Activated CD8-positive, alpha-beta memory T cell treated with anti-CD3 and anti-CD28 coated beads, Interleukin-2, amount 50 U/mL, for 4 hours (primary cell): ENCODE results near the gene DAP.

Source experiments
- DNase-seq: peaks from one replicate; pipeline ENCODE4 v3.0.0-alpha.2; 2020

The DAP gene

DNA sequence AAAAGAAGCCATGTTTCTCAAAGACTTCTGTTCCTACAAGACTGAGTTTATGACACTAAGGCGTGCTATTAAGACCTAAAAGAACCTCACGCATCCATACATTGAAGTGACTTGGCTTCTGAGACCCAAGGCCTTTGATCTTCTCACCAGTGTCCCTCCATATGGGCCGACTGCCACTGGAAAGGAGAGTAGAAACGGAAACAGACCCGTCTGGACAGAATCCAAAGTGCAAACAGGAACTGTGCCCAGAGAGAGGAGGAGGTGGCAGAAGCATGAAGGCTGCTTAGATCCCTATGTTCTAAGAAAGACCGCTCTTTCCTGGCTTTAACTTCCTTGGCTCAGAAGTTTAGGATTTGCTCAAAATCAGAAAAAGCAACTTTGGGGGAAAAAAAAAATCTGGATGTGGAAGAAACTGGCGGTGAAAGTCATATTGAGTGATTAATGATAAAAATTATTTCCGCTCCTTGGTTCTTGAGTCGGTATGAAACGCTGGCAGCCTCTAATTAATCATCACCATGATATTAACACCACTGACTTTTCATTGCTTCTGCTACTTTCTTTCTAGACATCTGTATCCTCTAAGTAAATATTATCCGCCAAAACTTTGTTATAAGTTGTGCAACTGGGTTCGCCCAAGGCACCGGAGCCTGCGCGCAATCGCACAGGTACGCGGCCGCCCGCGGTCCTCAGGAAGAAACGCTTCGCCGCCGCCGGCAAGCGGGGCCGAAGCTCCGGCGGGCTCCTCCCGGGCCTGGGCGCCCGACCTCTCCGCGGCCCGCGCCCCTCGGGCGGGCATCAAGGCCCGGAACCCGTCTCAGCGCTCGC is 726 bp downstream of the DAP start:
- DNase-seq: no peak

DNA sequence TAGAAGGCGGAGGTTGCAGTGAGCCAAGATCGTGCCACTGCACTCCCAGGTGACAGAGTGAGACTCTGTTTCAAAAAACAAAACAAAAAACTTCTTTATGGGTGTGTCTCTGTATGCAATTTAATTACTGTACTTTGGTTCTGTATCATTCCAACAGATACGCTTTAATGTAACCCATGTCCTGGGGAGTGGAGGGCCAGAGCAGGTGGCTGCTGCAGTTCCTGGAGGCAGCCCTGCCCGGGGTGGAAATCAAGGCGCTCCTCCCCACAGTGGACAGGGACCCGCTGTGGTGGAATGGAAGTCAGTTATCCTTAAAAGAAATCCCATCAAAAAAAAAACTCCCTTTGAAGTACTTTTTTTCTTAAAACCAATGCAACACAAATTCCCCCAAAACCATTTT is 1.9 kb downstream of the DAP start:
- no peak for DNase-seq

DNA sequence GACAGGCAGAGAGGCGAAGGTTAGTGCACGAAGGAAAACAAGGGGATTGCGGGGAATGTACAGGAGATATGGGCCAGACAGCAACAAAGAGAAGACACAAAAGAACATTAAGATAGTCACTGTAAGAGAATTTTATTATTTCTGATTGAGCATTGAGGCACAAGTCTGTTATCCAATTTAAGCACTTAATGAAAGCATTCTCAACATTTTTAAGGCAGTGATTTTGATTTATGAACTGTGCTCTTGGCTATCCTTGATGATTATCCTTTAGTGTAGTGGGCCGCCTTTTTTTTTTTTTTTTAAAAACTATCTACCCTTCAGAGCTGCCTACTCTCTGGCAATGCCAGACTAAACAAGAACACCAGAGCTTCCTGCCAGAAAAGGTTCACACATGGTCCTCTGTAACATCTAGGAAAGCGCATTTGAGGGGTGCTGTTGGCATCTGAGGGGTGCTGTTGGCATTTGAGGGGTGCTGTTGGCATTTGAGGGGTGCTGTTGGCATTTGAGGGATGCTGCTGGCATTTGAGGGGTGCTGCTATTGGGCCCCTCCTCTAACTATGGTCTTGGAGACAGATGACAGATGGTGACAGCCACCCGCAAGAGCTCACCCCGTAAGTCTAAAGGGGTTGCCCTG is 3.0 kb downstream of the DAP start:
- no peak for DNase-seq

DNA sequence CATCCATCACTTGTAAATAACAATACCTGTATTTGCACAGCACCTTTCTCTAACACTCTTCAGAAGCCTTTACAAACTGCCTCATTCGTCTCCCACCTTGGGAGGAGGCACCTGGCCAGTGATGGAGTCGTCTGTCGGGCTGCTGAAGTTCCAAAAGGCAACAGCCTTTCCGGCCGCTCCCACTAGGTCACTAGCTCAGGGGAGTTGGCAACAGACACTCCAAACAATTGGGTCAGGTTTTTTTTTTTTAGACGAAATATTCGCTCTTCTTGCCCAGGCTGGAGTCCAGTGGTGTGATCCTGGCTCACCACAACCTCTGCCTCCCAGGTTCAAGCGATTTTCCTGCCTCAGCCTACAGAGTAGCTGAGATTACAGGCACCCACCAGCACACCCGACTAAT is 4.0 kb downstream of the DAP start:
- DNase-seq: no peak

DNA sequence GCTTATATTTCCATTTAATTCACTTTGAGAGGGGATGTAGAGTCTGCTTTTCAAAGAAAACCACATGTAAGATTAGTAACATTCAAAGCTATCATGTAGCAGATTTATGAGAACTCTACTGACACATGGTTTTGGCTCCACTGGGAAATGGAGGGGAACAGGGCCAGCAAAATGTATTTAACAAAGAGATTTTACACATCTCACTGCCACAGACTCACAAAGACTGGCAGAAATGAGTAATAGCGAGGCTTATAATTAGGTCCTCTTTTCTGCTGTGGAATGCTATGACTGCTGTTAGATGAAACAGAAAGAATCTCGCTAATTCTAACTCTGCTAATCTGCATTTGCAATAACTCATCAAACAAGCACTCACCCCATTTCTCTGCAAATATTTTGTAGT is 4.5 kb downstream of the DAP start:
- DNase-seq: no peak

DNA sequence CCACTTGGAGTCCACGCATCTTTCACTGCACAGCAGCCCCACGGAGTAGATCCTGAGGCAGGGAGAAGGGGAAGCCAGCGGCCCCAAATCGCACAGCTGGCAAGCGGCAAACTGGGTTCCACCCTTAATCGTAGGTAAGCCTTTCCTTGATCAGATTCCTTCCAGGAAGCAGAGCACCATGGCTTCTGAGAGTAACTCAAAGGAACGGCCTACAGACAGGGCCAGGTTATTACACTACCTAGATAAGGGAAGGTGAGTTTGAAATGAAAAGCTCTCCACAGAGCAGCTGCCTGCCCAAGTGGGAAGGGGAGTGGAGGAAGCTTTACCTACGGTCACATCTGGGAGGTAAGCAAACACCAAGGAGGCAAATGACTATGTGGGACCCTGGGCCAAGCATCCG is 7.9 kb downstream of the DAP start:
- DNase-seq: no peak

DNA sequence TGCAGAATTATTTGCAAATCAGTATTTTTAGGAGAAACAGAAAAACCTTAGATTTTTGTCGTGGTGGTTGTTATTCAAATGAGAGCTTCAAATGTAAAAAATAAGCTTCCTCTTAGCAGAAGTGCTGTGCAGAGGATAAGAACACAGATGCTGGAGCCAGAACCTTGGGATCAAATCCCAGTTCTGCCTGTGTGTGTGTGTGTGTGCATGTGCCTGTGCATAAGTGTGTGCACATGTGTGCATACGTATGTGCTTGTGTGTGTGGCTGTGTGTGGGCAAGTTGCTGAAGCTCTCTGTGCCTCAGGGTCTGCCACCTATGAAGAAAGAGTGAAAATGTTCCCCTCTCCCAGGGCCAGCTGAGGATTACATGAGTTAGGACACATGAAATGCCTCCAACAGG is 8.6 kb downstream of the DAP start:
- DNase-seq: no peak

DNA sequence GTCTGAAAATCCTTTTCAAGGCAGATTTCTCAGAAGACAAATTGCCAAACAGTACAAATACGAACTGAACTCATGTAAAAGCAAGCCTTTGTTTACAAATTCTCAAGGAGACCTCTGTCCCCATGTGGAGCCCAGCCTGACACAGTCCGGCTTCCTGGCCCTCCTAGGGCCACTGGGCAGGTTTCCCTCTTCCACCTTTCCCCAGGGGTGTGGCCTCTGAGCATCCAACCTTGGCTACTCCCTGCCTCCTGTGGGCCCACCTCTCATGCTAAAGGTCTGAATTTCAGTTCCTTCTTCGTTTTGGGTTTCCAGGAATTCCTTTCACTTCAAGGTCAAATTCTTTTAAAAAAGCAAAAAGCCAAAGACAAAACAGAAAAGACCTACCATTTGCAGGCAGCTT is 10.1 kb downstream of the DAP start:
- DNase-seq: no peak

DNA sequence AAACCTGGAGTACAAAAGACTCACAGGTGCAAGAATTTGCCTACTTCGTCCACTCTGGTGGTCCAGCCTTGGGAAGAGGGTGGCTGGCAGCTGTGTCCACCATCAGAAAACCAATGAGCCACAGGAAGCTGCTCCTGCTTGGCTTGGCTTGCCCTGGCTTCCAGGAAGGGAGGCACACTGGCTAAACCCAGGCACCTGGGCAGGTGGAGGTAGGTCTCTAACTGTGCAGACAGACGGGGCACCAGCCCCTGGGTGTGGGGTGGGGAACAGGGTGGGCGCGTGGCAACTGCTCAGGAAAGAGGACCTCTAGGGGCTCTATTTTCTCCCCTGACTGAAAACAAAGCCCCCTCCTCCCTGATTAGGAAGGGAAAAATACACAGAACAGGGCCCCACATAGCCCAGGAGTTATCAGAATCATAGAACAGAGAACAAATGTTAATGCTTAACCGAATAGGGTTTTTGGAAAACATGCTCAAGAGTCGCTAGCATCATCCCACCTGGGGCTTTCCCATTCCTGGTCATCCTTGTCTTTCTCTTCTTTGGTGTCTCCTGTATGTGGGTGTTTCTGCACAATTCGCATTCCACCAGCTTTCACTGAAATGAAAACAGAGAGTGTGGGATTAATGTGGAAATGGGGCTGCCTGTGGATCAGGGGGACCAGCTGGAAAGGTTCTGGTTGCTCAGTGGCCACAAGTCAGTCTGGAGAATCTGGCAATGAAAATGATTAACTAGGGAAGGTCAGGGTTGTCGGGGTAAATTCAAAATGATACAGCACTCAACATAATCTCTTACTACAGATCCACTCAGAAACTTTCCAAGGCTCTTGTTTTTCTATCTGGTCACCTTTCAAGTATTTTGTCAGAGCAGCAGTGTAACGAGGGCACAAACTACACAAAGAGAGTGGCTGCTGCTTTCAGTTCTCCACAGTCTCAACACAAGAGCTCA is 13.1 kb downstream of the DAP start:
- DNase-seq: no peak

DNA sequence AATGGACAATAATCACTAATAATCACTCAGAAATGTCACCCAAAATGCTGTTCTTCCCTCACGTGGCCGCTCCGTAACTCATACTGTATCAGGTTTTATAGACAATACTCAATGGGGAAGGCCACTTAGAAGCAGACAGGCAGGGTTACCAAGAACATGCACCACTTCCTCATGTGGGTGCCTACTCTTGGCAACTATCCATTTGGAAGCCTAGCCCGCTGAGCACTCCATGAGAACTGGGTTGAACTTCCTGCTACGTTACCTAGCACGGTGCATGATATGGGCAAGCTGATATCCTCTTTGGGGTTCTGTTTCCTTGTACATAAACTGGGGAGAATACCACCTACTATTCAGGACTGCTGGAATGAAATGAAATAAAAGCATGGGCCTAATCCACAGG is 14.3 kb downstream of the DAP start:
- no peak for DNase-seq

DNA sequence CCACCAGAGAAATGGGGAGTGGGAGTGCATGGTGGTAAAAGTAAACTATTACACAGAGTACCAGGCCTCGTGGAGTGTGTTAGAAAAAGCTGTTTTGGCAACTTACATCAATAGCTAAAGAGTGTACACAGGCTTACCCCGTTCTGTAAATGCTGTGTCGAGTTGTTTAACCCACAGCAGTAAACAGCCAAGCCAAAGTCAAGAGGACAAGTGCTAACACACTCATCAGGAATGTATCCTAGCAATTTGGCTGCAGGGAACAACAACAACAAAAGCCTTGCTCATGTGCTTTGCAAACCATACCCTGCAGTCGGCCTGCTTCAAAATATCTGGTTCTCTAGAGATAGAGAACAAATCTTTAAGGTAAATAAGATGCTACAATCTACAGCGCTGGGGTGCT is 15.9 kb downstream of the DAP start:
- no peak for DNase-seq

DNA sequence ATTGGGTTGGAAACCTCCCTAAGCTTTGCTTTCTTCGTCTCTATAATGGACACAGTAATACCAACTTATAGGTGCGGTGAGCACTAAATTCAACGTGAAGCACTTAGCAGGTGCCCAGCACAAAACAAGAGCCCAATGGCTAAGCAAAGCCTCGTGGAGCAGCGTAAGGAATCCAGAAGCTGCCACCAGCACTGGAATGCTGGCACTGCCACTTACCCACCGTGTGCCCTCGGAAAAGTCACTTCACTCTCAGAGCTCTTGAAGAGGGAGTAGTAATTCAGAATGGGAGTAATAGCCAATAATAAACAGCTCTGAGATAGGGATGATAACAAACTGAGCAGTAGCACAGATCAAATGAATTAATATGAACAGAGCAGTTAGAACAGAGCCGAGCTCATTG is 16.4 kb downstream of the DAP start:
- no peak for DNase-seq

DNA sequence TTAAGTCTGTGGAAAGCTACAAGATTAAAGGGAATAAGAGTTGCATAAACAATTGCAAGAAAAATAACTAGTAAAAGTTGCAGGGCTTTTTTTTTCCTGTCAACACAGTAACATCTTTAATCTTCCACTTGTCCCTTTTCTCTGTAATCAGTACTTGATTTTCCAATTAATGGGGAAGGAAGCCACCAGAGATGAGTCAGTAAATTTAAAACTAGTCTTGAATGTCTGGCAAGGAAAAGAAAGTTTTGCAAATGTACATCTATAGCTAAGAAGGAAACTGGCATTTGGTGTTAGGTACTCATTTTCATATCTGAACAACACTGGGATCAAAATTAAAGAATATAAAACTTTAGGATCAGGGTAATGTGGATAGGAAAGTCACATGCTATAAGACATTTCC is 17.1 kb downstream of the DAP start:
- DNase-seq: no peak

DNA sequence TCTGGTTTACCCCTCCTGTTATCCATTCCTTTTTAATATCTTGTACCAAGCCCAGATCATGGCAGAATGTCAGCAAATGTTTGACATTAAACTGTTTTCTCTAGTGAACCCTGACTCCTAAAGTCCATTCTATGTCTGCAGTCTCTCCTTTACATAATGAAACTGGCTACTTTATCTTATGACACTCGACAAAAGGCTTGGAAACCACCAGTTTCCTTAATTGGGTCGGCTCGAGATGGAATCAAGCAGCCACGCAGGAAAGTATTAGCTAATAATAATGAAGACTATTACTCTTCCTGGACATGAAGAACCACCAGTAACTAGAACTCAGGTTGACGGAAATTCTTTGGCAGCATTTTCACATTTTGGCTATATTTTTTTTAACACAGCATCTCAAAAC is 17.5 kb downstream of the DAP start:
- DNase-seq: no peak

DNA sequence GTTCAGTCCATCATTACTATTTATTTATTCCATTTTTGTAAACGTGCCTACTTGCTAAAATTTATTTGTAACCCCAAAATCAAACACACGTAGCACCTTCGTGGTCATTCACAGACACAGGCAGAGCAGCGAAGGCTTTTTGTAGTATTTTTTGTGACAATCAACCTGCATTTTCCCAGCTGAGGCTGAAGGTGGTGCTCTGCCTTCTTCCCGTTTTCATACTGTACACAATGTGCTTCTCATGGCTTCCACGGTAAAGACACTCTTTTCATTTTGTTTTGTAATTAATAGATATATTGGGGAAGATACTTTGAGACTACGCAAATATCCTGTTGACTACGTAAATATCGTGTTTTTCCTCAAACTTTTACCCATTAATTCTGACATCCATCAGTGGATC is 19.4 kb downstream of the DAP start:
- DNase-seq: no peak

DNA sequence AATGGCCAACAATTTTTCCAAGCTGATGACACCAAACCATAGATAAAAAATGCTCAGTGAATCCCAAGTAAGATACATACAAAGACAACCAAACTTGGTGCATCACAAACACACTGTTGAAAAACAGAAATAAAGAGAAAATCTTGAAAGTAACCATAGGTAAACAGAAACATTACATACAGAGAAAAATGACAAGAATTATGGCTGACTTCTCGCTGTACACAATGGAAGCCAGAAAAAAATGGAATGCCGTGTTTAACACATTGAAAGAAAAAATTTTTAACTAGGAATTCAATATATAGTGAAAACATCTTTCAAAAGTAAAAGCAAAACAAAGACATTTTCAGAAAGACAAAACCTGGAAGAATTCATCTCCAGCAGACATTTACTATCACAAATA is 20.6 kb downstream of the DAP start:
- DNase-seq: no peak

DNA sequence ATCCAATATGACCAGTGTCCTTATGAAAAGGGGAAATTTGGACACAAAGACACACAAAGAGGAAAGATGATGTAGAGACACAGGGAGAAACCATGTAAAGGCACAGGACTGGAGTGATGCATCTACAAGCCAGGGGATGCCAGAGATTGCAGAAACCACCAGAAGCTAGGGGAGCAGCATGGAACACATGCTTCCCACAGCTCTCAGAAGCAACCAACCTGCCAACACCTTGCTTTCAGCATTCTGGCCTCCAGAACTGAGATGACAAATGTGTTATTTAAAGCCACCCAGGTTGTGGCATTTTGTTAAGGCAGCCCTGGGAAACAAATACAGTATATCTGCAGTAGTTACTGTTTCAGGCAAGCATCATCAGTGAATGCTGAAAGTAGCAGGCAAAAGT is 23.2 kb downstream of the DAP start:
- DNase-seq: no peak

DNA sequence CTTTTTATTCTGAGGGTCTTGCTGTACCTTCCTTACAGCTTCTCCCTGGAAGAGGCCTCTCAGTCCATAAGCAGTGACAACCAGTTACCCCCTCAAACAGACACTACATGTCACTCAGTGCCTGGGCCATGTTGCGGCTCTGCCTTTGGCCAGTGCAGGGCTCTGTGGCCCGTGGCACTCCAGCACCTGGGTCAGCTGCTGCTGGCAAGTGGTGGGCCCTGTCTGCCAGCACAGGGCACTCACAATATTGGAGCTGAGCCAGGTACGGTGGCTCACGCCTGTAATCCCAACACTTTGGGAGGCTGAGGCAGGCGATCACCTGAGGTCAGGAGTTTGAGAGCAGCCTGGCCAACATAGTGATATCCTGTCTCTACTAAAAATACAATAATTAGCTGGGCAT is 24.2 kb downstream of the DAP start:
- DNase-seq: no peak

DNA sequence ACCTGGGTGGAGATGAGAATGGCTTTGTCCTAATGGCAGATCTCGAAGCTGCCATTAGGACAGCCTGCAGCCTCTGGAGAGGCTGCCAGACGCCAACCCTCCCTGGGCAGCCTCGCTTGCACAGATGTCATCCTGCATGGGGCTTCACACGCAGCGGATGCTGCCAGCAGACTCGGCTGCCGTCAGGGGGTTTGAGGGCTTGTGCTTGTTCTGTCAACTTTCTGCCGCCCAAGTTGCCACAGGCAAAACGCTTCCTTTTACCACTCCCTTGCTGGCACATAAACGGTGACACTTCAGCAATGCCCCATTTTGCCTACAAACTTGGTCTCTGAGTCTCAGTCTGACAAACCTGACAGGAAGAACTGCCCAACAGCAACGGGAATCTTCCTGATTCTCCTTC is 24.7 kb downstream of the DAP start:
- DNase-seq: no peak

DNA sequence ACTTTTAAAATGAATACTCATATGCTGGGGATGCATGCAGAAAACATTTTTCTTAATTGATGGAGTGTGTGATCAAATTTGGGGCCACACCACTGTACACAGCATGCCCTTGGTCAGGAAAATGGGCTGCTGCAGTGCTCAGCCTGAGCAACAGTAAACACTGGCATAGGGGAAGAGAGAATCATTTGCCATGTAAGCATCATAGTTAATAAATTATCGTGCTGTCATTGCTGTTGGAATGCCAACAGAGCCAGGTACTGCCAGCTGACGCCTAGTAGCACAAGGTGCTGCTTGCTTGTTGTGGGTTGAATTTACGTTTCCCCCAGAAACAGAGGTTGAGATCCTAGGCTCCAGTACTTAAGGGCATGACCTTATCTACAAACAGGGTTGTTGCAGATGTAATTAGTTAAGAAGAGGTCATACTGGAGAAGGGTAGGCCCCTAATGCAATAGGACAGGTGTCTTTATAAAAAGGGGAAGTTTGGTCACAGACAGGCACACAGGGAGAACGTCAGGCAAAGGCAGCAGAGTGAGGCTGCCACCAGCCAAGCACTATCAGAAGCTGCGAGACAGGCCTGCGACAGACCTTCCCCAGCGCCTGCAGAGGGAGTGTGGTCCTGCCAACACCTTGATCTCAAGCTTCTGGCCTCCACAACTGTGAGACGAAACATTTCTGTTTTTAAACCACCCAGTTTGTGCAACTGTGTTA is 25.3 kb downstream of the DAP start:
- no peak for DNase-seq

DNA sequence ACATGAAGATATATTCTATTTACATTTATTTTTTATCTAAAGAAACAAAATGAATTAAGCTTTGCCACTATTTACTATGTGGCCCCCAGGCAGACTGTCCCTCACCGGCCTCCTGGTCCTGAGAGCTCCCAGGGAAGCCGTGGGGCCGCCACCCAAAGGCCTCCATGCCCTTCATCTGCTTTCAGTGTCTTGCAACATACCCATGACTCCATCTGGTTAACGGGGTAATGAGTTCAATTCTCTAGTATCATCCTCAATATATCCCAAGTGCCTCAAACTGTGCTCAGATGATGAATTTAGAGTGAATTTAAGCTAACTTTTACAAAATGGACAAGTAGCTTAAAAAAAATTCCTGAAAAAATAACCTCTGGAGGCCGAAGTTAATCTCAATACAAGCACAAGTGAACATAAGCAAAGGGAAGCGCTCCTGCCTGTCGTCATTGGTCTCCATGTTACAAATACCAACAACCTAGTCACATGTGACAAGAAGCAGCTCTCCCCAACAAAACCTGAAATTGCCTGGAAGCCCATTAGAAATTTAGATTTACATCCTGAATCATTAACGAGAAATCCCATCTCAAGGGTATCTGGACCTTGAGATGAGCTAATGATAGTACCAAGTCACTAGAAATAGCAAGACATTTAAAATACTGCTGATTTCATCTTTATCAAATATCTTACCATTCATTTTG is 26.1 kb downstream of the DAP start:
- DNase-seq: no peak

DNA sequence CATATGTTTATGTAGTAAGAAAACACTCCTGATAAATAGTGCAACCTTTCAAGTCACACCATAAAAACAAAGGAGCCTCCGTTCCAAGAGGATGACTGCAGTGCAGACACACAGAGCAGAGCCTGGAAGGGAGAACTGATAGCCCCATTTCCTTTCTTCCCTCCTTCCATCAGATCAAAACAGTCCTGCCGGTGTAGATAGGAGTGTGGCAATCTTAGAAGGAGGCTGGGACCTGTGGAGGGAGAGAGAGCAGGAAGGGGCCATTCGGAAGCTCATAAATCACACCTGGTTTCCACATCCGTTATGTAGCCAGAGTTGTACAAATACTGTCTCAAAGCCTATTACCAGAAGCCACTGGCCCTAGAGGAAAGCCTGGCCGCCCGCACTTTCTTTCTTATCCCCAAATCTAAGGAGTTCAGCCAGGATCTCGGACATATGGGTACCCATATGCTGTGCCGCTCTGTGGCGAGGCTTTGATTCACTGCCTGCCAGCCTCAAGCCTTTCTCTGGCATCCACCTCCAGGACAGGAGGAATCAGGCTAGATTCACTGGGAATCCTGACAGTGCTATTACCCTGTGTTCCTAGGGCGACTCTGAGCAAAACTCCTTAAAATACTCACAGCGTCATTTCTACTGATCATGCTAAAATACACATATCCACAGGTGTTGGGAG is 26.9 kb downstream of the DAP start:
- no peak for DNase-seq
